Brain pericyte (primary cell): ENCODE measurements around the gene SEMG1.

Experiments
- DNase-seq: peaks from one replicate; pipeline ENCODE4 v3.0.0-alpha.2; 2012; ENCODE audit warnings: low read depth, low spot score

Gene SEMG1

DNA sequence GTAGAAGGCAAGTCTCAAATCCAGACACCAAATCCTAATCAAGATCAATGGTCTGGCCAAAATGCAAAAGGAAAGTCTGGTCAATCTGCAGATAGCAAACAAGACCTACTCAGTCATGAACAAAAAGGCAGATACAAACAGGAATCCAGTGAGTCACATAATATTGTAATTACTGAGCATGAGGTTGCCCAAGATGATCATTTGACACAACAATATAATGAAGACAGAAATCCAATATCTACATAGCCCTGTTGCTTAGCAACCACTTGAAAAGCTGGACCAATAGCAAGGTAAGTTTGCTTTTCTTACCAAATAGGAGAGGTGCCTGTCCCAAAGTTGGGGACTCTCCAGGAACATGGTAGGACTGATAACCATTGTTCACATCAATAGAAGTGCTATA is 16.3 kb downstream of the SEMG1 start:
- DNase-seq: no peak

DNA sequence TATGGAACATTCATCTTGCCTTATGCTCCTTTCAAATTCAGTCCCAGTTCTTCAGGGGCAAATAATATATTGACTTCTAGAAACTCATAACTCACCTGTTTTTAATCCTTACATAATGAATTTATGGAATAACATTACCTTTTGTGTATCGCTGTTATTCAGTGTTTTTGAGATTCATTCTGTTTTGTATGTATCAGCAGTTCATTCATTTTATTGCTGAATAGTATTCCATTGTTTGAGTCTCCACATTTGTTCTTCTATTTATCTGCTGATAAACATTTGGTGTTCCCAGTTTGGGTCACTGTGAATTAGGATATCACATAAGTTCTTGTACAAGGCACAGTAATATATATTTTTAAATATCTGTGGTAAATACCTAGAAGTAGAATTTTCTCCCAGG is 19.5 kb downstream of the SEMG1 start:
- DNase-seq: no peak

DNA sequence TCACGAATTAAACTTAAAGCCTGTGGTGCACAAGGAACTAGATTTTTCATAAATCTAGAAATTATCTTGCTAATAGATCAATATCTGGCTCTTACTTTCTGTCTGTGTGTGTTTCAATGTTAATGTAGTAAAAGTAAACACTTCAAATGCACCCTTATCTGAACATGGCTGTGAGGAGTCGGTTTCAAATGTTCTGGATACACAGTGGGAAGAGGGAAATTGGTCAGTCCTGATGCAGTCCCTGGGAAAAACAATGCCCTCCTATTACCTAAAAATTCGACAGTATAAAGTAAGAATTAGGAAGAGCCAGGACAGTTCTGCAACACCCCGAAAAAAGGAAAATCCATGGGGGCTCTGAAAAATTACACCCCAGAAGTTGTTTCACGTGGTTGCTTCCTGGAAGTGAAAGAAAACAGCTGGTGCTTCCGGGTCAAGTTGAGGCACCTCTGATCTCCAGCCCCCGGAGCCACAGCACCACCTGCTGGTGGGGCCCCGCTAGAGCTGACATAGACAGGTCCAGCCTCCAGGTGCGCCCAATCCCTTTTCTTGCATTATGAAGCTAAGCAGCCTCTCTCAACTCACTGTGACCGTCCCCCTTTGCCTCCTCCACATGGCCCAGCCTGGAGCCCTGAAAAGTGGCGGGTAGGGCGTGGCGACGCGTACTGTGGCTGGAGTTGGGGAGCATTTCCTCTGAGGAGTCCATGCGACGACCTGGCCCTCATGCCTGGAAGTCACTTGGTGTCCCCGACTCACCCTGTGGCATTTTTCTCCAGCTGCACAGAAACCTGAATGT is 22.6 kb downstream of the SEMG1 start:
- no peak for DNase-seq

DNA sequence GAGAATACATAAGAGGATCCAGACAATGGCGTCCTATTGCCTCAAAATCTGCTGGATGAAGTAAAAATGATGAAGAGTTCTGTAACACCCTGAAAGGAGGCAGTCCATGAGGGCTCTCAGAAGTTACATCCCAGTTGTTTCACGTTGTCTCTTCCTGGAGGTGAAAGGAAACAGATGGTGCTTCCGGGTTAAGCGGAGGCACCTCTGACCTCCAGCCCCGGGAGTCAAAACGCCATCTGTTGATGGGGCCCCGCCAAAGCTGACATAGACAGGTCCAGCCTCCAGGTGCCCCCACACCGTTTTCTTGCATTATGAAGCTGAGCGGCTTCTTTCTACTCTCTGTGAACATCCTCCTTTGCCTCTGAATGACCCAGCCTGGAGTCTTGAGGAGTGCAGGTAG is 23.8 kb downstream of the SEMG1 start:
- DNase-seq: no peak

DNA sequence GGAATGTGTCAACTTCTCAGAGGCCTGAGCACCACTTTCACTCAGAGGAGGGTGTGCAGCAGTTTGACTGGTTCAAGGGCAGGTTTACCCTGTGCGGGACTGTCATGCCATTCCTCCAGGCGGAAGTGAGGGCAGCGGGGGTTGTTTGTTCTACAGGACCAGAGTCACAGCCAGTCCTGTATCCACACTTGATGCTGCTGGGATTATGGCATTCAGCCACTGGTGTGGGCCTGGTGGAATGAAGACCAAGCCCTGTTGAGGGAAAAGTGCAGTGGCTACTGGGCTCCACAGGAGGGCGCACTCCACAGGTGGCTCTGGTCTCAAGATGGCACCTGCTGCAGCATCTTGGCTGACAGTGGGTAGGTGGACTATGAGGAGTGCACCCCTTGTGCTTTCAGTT is 29.2 kb downstream of the SEMG1 start:
- no peak for DNase-seq

DNA sequence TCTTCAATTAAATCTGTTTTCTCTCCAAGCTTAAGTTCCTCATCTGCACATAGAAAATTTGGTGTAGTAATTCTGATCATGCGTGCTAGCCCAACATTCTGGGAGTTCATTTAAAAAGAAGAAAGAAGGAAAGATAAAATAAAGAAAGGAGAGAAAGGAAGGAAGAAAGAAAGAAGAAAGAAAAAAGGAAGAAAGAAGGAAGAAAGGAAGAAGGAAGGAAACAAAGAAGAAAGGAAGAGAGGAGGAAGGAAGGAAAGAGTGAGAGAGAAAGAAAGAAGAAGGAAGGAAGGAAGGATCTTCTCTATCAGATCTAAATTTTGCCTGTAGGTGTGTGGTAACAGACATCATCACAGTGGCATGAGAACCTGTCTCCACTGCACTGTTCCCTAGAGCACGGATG is 31.3 kb downstream of the SEMG1 start:
- no peak for DNase-seq

DNA sequence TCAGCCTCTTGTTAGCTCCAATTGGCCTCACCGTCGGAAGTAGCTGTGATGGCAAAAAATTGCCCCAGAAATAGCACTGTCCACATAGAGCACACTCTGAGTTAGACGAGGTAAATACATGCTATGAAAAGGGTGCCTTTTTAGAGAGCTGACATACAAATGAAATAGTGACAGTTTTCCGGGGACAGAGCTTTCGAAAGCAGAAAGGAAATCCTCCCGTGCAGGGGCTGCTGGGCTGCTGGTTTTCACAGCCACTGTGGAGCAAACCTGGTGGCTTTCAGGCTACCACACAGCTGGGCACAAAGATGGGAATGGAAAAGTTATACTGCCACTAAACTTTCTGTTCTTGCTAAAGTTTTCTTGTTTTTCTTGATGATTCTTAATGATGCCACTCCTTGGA is 39.3 kb downstream of the SEMG1 start:
- DNase-seq: no peak

DNA sequence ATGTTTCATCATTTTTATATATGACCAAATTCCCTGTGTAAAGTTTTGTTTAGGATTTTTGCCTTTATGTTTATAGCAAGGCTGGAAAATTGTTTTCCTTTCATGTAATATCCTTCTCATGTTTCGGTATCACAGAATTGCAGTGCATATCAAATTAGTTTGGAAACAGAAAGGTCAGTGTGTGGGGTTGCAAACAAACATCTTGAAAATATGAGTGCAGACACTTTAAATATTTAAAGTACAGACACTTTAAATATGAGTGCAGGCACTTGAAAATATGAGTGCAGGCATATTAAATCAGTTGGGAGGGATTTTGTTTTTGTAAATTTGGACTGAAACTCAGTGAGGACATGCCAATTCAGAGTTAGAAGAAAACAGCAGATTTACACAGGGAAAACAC is 41.0 kb downstream of the SEMG1 start:
- DNase-seq: no peak

DNA sequence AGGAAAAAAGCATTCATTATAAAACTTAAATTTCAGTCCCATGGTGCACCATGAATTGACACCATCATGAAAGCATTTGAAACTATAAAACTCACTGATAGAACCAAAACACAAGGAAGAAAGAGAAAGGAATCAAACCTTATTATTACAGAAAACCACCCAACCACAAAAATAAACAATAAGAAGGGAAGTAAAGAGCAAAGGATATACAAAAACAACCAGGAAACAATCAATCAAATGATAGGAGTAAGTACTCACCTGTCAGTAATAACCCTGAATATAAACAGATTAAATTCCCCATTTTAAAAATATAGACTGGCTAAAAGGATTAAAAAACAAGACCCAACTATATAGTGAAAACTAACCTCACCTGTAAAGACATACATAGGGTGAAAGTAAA is 41.8 kb downstream of the SEMG1 start:
- no peak for DNase-seq

DNA sequence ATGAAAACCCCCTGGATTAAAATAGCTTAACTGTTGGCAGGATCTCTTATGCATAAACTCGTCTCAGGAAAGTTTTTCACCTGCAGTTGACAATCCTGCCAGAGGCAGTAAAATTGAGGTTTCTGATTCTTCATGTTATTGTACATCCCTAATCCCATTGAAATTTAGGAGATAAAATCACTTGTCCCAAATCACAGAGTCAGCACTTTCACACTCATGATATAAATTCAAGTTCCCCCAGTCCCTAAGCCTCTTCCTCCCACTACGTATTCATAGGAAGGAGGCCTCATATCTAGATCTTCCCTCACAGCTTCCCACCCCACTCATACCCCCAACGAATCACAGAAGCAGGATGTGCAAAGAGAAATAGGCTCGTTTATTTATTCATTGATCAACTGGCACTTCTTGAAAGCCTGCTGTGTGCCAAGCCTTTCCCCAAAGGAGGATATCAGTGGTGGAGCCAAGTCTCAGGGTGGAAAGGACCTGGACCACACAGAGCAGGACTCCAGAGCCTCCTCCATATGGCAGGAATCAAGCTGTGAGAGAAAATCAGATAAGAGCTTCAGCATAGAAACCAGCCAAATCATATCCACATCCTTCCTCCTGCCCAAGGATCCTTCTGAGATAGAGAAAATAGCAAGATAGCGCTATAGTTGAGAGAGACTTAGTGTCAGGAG is 45.2 kb downstream of the SEMG1 start:
- no peak for DNase-seq

DNA sequence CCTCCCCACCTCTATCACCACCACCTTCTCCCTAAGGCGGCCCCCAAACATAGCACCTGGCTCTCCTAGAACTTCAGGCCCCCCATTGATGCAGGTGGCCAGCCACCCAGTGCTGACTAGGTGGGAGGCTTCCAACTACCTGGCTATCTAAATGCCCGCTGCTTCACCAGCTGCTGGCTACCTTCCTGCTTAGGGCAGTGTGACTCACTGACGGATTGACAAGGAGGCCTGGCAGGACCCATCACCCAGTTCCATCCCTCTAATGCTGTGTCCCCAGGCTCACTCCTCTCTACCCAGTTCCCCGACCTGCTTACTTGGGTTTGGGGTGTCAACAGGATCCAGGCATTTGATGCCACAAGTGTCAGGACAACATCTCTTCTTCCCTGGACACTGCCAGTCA is 46.4 kb downstream of the SEMG1 start:
- DNase-seq: no peak

DNA sequence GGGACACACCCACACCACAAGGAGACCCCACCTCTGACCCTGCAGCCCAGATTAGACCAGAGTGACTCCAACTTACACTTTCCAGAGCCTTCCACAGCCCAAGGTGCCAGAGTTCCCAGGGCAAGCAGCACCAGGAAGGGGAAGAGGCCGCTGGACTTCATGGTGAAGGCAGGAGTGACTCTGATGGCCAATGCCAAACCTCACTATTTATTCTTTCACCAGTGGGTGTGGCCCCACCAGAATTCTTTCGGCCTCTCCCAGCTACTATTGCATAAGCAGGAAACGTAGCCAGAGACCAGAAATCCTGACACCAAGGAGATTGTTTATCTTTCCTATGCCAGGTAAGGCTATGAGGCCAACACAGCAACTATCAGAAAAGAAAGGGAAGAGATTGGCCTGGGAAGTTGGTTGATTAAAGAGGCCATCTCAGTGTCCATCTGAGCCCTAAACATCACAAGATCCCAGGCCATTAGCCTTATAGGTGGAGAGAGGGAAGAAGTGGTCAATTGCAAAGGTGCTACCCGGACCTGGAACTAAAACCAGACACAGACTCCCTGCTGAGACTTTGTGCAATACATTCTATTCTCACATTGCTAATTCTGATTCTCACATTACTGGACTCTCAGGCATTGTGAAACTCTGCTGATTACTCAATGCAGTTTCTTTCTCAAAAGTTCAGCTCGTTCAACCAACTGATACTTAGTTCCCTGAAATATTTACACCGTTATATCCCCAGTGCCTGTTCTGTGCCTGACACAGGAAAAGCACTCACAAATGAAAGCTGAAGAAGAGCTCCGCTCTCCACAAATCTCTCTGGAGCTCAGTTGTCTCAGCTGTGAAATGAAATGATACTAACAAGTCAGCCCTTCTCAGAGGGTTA is 47.8 kb downstream of the SEMG1 start, which contains the start of gene SLPI:
Gene SLPI, minus strand, starts transcription at position 182 of the 880 bp plus-strand sequence. Its CDS starts 21 bp downstream, at position 161.
- no peak for DNase-seq

DNA sequence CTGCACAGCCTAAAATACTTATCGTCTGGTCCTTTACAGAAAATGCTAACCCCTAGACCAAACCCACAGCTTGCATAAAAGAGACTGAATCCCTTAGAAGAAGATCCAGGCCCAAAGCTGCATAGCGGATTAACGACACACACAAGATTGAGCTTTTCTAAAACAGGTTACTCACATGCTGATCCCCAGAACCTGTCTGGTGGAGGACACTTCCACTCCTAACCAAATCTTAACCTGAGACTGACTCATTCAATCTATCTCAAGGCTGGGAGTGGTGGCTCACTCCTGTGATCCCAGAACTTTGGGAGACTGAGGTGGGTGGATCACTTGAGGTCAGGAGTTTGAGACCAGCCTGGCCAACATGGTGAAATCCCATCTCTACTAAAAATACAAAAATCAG is 50.3 kb downstream of the SEMG1 start:
- no peak for DNase-seq

DNA sequence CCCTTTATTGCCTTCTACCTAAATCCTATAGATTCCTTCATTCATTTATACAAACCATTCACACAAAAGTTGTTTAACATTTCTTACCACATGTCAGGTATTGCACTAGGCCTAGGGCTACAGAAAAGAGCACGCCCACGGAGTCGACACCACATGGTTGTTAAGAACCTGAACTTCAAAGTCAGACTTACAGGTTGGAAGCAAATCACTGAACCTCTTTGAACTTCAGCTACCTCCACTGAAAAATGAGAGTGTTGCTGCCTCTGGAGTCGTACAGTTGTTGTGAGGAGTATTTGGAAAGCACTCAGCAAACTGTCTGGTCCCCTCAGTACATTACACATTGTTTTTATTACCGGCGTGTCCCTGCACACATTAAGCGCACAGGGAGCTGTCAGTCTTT is 50.9 kb downstream of the SEMG1 start:
- DNase-seq: no peak

DNA sequence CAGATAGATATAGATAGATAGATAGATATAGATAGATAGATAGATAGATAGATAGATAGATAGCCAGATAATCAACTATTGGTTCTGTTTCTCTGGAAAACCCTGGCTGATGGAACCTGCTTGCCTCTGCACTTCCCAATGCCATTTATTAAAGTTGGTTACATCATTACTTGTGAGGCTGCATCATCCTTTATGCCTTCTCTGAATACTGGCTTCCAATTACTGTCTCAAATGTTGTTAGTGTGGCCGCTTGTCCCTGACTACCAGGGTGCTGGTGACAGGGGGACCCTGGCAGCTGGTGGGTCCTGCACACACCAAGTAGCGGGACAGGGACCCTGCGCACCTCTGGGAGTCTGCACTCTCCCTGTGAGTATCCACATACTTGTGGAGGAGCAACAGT is 51.4 kb downstream of the SEMG1 start:
- DNase-seq: no peak

DNA sequence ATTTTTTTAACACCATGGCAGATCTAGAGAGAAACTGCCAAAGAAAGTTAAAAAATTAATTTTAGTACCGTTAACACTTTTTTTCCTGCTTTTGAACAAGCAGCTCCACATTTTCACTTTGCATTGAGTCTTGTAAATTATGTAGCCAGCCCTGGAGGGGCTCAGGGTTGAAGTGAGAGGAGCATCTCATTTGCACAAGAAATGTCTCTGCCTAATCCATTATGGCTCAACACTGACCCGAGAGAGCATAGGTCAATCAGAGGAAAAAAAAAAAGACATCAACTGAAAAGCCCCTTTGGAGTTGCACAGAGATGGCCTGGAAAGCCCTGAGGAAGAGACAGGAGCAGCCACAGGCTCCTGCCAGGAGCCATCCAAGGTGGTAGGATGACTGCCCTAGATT is 51.8 kb downstream of the SEMG1 start:
- no peak for DNase-seq
